ENCODE data around the gene MYDGF. TPM values are rescaled to one million over a fixed set of nuclear protein-coding genes. Genes with fewer than 3 reads are reported as not detected.

Gene MYDGF
- total and polyA plus RNA-seq, 4 donors = 85.1 to 222 (median 144) TPM

DNA sequence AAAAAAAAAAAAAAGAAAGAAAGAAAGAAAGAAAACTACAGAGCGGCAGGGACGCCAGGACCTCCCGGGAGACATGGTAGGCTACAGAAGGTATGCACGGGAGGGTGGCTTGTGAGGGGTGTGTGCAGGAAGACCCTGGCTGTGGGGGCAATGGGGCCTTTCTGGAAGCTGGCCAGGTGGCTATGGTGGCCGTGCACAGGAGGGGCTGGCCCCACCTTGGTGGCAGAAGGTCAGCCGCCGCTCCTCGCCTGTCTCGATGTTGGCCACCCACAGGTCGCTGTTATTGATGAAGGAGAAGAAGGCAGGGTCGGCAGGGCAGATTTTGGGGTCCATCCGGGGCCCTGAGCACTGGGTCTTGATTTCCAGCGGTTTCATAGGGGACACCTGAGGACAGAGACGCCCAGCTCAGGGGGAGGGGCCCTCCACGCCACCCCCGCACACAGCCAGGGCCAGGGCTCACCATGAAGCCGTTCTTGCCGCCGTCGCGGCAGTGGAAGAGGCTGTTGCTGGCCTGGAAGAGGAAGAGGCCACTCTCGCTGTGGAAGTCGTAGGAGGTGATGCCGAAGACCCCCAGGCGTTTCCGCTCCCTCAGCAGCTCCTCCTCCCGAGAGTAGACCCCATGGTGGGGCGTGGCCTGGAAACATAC lies 33.7 kb upstream of the MYDGF start:
- no peaks in the 10 kb centered on the region for H3K27me3 ChIP-seq (ENCODE audit: control insufficient read depth in 4 of 4, insufficient read depth in 4 of 4, low read length in 3 of 4)
- WGBS = 95% methylated on average over 28 of the region's 28 CpGs
- TF ChIP-seq RXRA (IDR thresholded peaks at IDR 0.05) (no peak), HNF4A (conservative IDR thresholded peaks at IDR 0.05) (no peak)
- no peak for DNase-seq (ENCODE audit: low spot score)
- peak overlapping the region; percentile 73 to 80 for H3K27ac ChIP-seq (ENCODE audit: low read depth in 1 of 2, low read length in 2 of 2)
- H3K4me3 ChIP-seq (ENCODE audit: low read depth in 1 of 3, low read length in 3 of 3) = no peak overlapping the region
- peaks cover 19 to 44% (median 34%) of the 10 kb centered on the region in 4 donors for H3K36me3 ChIP-seq (ENCODE audit: control insufficient read depth in 4 of 4, insufficient read depth in 3 of 4, low read depth in 1 of 4, low read length in 3 of 4)
- no peaks in the 10 kb centered on the region for H3K9me3 ChIP-seq (ENCODE audit: control insufficient read depth in 4 of 4, low read length in 3 of 4)
- no peak overlapping the region for H3K9ac ChIP-seq (ENCODE audit: low read depth in 1 of 2, low read length in 2 of 2)
- peaks cover 11 to 38% (median 35%) of the 10 kb centered on the region in 4 donors for H3K4me1 ChIP-seq (ENCODE audit: control insufficient read depth in 4 of 4, insufficient read depth in 4 of 4, low read length in 3 of 4)

DNA sequence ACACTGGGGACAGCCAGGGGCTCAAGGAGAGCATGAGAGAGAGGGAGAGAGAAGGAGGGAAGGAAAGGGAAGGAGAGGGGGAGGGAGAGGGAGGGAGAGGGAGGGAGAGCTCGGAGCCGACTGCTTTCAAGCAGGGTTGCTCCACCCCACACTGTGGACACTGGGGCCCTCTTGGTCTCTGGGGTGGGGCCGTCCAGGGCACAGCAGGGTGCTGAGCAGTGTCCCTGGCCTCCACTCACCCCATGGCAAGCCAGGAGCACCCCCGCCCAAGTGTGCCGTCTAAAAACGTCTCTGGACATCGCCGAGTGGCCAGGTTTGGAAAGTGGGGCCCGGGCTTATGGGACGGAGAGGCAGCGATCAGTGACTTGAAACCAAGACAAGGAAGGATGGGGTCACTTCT lies 32.6 kb upstream of the MYDGF start:
- peaks cover 10 to 29% (median 25%) of the 10 kb centered on the region in 4 donors for H3K4me1 ChIP-seq (ENCODE audit: control insufficient read depth in 4 of 4, insufficient read depth in 4 of 4, low read length in 3 of 4)
- H3K9me3 ChIP-seq (ENCODE audit: control insufficient read depth in 4 of 4, low read length in 3 of 4) = no peaks in the 10 kb centered on the region
- no peak for DNase-seq (ENCODE audit: low spot score)
- H3K36me3 ChIP-seq (ENCODE audit: control insufficient read depth in 4 of 4, insufficient read depth in 3 of 4, low read depth in 1 of 4, low read length in 3 of 4) = peaks cover 24 to 45% (median 38%) of the 10 kb centered on the region in 4 donors
- whole genome bisulfite sequencing = 91% methylated on average over 11 of the region's 11 CpGs
- no peak for TF ChIP-seq HNF4A (conservative IDR thresholded peaks at IDR 0.05)
- TF ChIP-seq GABPA (IDR thresholded peaks at IDR 0.05 in 1 of 2, conservative IDR thresholded peaks at IDR 0.05 in 1 of 2) = no peak
- TF ChIP-seq CTCF (IDR thresholded peaks at IDR 0.05; ENCODE audit: low read depth, low read length, missing input control) = no peak
- no peak for TF ChIP-seq YY1 (IDR thresholded peaks at IDR 0.05)
- TF ChIP-seq JUND (IDR thresholded peaks at IDR 0.05) = no peak
- TF ChIP-seq RAD21 (IDR thresholded peaks at IDR 0.05) = no peak
- TF ChIP-seq, protein P1, sequence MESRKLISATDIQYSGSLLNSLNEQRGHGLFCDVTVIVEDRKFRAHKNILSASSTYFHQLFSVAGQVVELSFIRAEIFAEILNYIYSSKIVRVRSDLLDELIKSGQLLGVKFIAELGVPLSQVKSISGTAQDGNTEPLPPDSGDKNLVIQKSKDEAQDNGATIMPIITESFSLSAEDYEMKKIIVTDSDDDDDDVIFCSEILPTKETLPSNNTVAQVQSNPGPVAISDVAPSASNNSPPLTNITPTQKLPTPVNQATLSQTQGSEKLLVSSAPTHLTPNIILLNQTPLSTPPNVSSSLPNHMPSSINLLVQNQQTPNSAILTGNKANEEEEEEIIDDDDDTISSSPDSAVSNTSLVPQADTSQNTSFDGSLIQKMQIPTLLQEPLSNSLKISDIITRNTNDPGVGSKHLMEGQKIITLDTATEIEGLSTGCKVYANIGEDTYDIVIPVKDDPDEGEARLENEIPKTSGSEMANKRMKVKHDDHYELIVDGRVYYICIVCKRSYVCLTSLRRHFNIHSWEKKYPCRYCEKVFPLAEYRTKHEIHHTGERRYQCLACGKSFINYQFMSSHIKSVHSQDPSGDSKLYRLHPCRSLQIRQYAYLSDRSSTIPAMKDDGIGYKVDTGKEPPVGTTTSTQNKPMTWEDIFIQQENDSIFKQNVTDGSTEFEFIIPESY (IDR thresholded peaks at IDR 0.05) = no peak
- no peak for TF ChIP-seq SP1 (IDR thresholded peaks at IDR 0.05)
- TF ChIP-seq TAF1 (conservative IDR thresholded peaks at IDR 0.05) = no peak
- no peak for TF ChIP-seq RXRA (IDR thresholded peaks at IDR 0.05)
- no peak for TF ChIP-seq HNF4G (IDR thresholded peaks at IDR 0.05)
- TF ChIP-seq FOXA1 (IDR thresholded peaks at IDR 0.05) = no peak
- TF ChIP-seq, protein P2, sequence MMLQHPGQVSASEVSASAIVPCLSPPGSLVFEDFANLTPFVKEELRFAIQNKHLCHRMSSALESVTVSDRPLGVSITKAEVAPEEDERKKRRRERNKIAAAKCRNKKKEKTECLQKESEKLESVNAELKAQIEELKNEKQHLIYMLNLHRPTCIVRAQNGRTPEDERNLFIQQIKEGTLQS (IDR thresholded peaks at IDR 0.05) = no peak
- no peak overlapping the region for H3K4me3 ChIP-seq (ENCODE audit: low read depth in 1 of 3, low read length in 3 of 3)
- H3K27me3 ChIP-seq (ENCODE audit: control insufficient read depth in 4 of 4, insufficient read depth in 4 of 4, low read length in 3 of 4) = no peaks in the 10 kb centered on the region
- H3K27ac ChIP-seq (ENCODE audit: low read depth in 1 of 2, low read length in 2 of 2) = no peak overlapping the region
- no peak overlapping the region for H3K9ac ChIP-seq (ENCODE audit: low read depth in 1 of 2, low read length in 2 of 2)

GRCh38 chr19:4701557-4701956 lies 31.4 kb upstream of the MYDGF start:
- no peak overlapping the region for H3K27ac ChIP-seq (ENCODE audit: low read depth in 1 of 2, low read length in 2 of 2)

More at GRCh38 chr19:4701557-4701956, 31.4 kb upstream of the MYDGF start:
- TF ChIP-seq CTCF (IDR thresholded peaks at IDR 0.05; ENCODE audit: low read depth, low read length, missing input control) = no peak
- no peak for TF ChIP-seq EGR1 (IDR thresholded peaks at IDR 0.05; ENCODE audit: low read depth in 2 of 2)
- no peak for TF ChIP-seq RAD21 (IDR thresholded peaks at IDR 0.05)
- TF ChIP-seq, protein P2 (IDR thresholded peaks at IDR 0.05) = no peak
- TF ChIP-seq HNF4A (conservative IDR thresholded peaks at IDR 0.05) = no peak
- TF ChIP-seq YY1 (IDR thresholded peaks at IDR 0.05) = no peak
- no peak for TF ChIP-seq RXRA (IDR thresholded peaks at IDR 0.05)
- no peak for TF ChIP-seq FOXA1 (IDR thresholded peaks at IDR 0.05)
- TF ChIP-seq HNF4G (IDR thresholded peaks at IDR 0.05) = no peak
- no peak for TF ChIP-seq FOXA2 (IDR thresholded peaks at IDR 0.05)
- no peak for TF ChIP-seq SP1 (IDR thresholded peaks at IDR 0.05)
- Histone ChIP-seq H3K9ac (ENCODE audit: low read depth in 1 of 2, low read length in 2 of 2) (no peak overlapping the region), H3K36me3 (ENCODE audit: control insufficient read depth in 4 of 4, insufficient read depth in 3 of 4, low read depth in 1 of 4, low read length in 3 of 4) (peaks cover 28 to 52% (median 41%) of the 10 kb centered on the region in 4 donors), H3K27me3 (ENCODE audit: control insufficient read depth in 4 of 4, insufficient read depth in 4 of 4, low read length in 3 of 4) (no peaks in the 10 kb centered on the region), H3K9me3 (ENCODE audit: control insufficient read depth in 4 of 4, low read length in 3 of 4) (no peaks in the 10 kb centered on the region), H3K4me3 (ENCODE audit: low read depth in 1 of 3, low read length in 3 of 3) (no peak overlapping the region), H3K4me1 (ENCODE audit: control insufficient read depth in 4 of 4, insufficient read depth in 4 of 4, low read length in 3 of 4) (peaks cover 6 to 22% (median 18%) of the 10 kb centered on the region in 4 donors)
- DNase-seq (ENCODE audit: low spot score) = no peak
- WGBS = 91% methylated on average over 8 of the region's 8 CpGs

Measured in liver (tissue), 9 donors.